Panc1 (cell line): ENCODE measurements around the gene VANGL2. TPM values are rescaled to one million over a fixed set of nuclear protein-coding genes. Genes with fewer than 3 reads are reported as not detected.

Experiments used
- ATAC-seq: fragments of 200-7000 bp; cut with Tn5 transposase; 2 replicates; pipeline ENCODE4 v1.9.1; 2020; ENCODE audit warnings: mild to moderate bottlenecking, moderate library complexity
- BruUV-seq: library from RNA; stranded (reverse); fragments of 400-500 nt; replicated peaks from 2 replicates; lab custom pipeline; 2021; lab: Mats Ljungman, UMichigan
- CTCF ChIA-PET: fragments of 300-600 bp; sonication (Branson Sonifier 250); formaldehyde crosslinking; loops from one replicate; lab custom pipeline; 2022; ENCODE audit warnings: antibody characterized with exemption; lab: Charles Lee
- POLR2A ChIA-PET: fragments of 300-600 bp; sonication (Branson Sonifier 250); formaldehyde crosslinking; loops from one replicate; lab custom pipeline; 2022; ENCODE audit warnings: antibody characterized with exemption; lab: Charles Lee
- DNase-seq: peaks from one replicate; pipeline ENCODE4 v3.0.0-alpha.2; 2010; ENCODE audit warnings: low read depth, low spot score
- H3K27ac ChIP-seq: 2 replicates; pipeline ENCODE4 v1.5.1; 2011; ENCODE audit warnings: mild to moderate bottlenecking, low read length, inconsistent platforms
- H3K27me3 ChIP-seq: fragments of 200-500 bp; sonication (Bioruptor generic); 2 replicates; pipeline ENCODE4 v1.6.0; 2014; ENCODE audit warnings: low read length, inconsistent platforms; ENCODE audit not compliant: control insufficient read depth, insufficient read depth
- H3K36me3 ChIP-seq: fragments of 200-500 bp; sonication (Bioruptor generic); 2 replicates; pipeline ENCODE4 v1.5.1; 2014; ENCODE audit warnings: inconsistent platforms, mild to moderate bottlenecking, low read length, moderate library complexity; ENCODE audit not compliant: control insufficient read depth, insufficient read depth
- H3K4me1 ChIP-seq: 2 replicates; pipeline ENCODE4 v1.5.1; 2011; ENCODE audit warnings: inconsistent platforms, mild to moderate bottlenecking, low read length, moderate library complexity; ENCODE audit not compliant: control insufficient read depth, insufficient read depth
- H3K4me3 ChIP-seq, 2 experiments: 2 replicates each; pipeline ENCODE4 v1.5.1; 2011 to 2012; ENCODE audit warnings: low read depth in 2 of 2, low read length in 2 of 2, mild to moderate bottlenecking in 2 of 2, inconsistent platforms in 1 of 2, moderate library complexity in 1 of 2
- H3K9me3 ChIP-seq: fragments of 200-500 bp; sonication (Bioruptor generic); 2 replicates; pipeline ENCODE4 v1.5.1; 2014; ENCODE audit warnings: low read depth, mild to moderate bottlenecking, inconsistent platforms, low read length, moderate library complexity; ENCODE audit not compliant: control insufficient read depth, insufficient read depth
- CTCF ChIP-seq: fragments of 450-650 bp; IDR thresholded peaks from 2 replicates; pipeline ENCODE4 v1.5.1; 2017; ENCODE audit warnings: mild to moderate bottlenecking
- POLR2AphosphoS5 ChIP-seq: IDR thresholded peaks from 2 replicates; pipeline ENCODE4 v1.6.1; 2012; ENCODE audit warnings: mild to moderate bottlenecking, low read depth, low read length, moderate library complexity
- SIN3A ChIP-seq: IDR thresholded peaks from 2 replicates; pipeline ENCODE4 v1.6.1; 2012; ENCODE audit warnings: low read depth, mild to moderate bottlenecking, low read length, moderate library complexity, borderline replicate concordance; ENCODE audit not compliant: insufficient read depth
- TCF7L2 ChIP-seq: IDR thresholded peaks from 2 replicates; pipeline ENCODE4 v1.6.1; 2011; ENCODE audit warnings: mild to moderate bottlenecking, low read depth, low read length, inconsistent platforms
- in situ Hi-C: cut with HindIII; loops from 2 replicates; pipeline ENCODE4 v1.10.0; 2016; ENCODE audit warnings: low sequenced_read_pairs, low pct_unique_long_range_greater_than_20kb
- intact Hi-C: fragments of 100-400 bp; cut with micrococcal nuclease; formaldehyde crosslinking; loops from one replicate; pipeline ENCODE4 v1.10.0; 2022; ENCODE audit not compliant: unreplicated experiment
- total RNA-seq: library from RNA; stranded (reverse); gene quantifications from one replicate; pipeline ENCODE4 v1.2.1, GENCODE V29; 2021; ENCODE audit not compliant: unreplicated experiment
- TF ChIP-seq, protein P1 (sequence below), 2 experiments: IDR thresholded peaks; 2 replicates each; pipeline ENCODE4 v1.6.1; 2011 to 2012; ENCODE audit warnings: low read depth in 2 of 2, control low read depth in 1 of 2, low read length in 1 of 2, mild to moderate bottlenecking in 1 of 2, moderate library complexity in 1 of 2; ENCODE audit not compliant: insufficient read depth in 1 of 2

The VANGL2 gene
- total RNA-seq, 1 experiment from 2014 or later, result 0.10 TPM

GRCh38 chr1:160363951-160364735, 36.2 kb upstream of the VANGL2 start:
- ChIA-PET POLR2A (no interaction called here), CTCF (interaction anchor here (0.6 to 1.4 kb wide), 2 partner anchors 10 to 270 kb away, joined by 3 to 4 read pairs; no protein-coding TSS in a partner anchor)
- Histone ChIP-seq H3K36me3 (no peaks in the 10 kb centered on the region), H3K4me3 (no peak overlapping the region), H3K27me3 (no peaks in the 10 kb centered on the region), H3K9me3 (no peaks in the 10 kb centered on the region), H3K4me1 (no peaks in the 10 kb centered on the region), H3K27ac (no peak overlapping the region)
- TF ChIP-seq, protein P1, sequence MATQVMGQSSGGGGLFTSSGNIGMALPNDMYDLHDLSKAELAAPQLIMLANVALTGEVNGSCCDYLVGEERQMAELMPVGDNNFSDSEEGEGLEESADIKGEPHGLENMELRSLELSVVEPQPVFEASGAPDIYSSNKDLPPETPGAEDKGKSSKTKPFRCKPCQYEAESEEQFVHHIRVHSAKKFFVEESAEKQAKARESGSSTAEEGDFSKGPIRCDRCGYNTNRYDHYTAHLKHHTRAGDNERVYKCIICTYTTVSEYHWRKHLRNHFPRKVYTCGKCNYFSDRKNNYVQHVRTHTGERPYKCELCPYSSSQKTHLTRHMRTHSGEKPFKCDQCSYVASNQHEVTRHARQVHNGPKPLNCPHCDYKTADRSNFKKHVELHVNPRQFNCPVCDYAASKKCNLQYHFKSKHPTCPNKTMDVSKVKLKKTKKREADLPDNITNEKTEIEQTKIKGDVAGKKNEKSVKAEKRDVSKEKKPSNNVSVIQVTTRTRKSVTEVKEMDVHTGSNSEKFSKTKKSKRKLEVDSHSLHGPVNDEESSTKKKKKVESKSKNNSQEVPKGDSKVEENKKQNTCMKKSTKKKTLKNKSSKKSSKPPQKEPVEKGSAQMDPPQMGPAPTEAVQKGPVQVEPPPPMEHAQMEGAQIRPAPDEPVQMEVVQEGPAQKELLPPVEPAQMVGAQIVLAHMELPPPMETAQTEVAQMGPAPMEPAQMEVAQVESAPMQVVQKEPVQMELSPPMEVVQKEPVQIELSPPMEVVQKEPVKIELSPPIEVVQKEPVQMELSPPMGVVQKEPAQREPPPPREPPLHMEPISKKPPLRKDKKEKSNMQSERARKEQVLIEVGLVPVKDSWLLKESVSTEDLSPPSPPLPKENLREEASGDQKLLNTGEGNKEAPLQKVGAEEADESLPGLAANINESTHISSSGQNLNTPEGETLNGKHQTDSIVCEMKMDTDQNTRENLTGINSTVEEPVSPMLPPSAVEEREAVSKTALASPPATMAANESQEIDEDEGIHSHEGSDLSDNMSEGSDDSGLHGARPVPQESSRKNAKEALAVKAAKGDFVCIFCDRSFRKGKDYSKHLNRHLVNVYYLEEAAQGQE (IDR thresholded peaks at IDR 0.05; ENCODE audit: insufficient read depth in 1 of 2, low read depth in 2 of 2, low read length in 1 of 2), result no peak
- TF ChIP-seq SIN3A (no peak), TCF7L2 (no peak), POLR2AphosphoS5 (no peak), CTCF (no peak)
- intact Hi-C loops, result no loop called here
- no TSS peak for BruUV-seq
- no peak for DNase-seq
- no peak for ATAC-seq
- in situ Hi-C loops, result no loop called here

DNA sequence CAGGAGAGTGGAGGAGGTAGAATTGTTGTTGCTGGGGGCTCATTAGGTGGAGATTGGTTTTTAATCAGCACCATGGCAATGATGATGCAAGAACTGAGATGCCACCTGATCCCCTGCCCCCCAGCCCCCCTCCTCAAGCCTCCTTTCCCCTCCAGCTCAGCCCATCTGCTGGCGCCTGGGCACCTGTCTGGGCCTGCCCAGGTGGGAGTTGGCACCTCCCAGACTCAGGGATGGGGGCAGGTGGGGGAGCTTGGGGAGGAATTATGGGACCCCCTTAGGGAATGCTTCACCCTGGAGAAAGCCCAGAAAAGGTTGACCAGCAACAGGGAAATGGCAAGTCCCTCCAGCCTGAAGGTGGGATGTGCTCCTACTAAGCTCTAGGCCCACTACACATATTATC, 35.0 kb upstream of the VANGL2 start:
- Histone ChIP-seq H3K9me3 (no peaks in the 10 kb centered on the region), H3K27ac (no peak overlapping the region), H3K36me3 (no peaks in the 10 kb centered on the region), H3K4me3 (no peak overlapping the region), H3K4me1 (no peaks in the 10 kb centered on the region), H3K27me3 (no peaks in the 10 kb centered on the region)
- DNase-seq, result no peak
- ChIA-PET POLR2A (no interaction called here), CTCF (no interaction called here)
- no TSS peak for BruUV-seq
- intact Hi-C loops, result no loop called here
- in situ Hi-C loops, result no loop called here
- no peak for ATAC-seq
- no peak for TF ChIP-seq POLR2AphosphoS5
- no peak for TF ChIP-seq CTCF
- no peak for TF ChIP-seq SIN3A
- no peak for TF ChIP-seq TCF7L2
- TF ChIP-seq, protein P1 (IDR thresholded peaks at IDR 0.05; ENCODE audit: insufficient read depth in 1 of 2, low read depth in 2 of 2, low read length in 1 of 2), result no peak
